ENCODE results near the gene MTRF1L.

DNA sequence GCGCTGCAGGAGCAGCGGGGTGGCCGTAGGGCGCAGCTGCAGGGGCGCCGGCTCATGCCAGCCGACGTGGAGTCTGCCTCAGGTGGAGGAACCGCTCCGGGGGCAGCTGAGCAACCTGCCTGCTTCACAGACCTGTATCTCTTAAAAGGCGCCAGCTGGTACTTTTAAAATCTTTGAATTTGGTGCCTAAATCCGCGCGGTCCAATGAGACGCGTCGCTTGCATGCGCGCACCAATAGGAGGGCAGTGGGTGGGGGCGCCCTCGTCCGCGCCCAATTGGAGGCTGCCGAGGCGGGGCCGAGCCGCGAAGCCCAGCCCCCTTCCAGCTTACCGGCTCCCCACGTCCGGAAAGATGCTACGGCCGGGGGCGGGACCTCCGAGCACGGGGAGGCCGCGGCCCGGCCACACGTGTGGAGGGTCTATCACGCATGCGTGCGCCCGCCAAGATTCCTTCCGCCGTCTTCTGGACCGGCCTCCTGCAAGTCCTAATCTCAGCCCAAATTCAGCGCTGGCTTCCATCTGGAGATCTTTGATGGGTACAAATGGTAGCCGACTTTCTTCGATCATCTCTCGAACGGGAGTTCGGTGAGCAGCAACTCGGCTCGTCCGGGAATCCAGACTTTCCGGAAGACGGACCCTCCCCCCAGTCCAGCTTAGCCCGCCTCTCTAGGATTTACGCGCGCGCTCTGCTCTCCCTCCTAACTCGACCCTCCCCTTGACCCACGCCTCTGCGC is 19.4 kb downstream of the MTRF1L start, which contains the start of gene FBXO5:
- TF ChIP-seq, protein P1, sequence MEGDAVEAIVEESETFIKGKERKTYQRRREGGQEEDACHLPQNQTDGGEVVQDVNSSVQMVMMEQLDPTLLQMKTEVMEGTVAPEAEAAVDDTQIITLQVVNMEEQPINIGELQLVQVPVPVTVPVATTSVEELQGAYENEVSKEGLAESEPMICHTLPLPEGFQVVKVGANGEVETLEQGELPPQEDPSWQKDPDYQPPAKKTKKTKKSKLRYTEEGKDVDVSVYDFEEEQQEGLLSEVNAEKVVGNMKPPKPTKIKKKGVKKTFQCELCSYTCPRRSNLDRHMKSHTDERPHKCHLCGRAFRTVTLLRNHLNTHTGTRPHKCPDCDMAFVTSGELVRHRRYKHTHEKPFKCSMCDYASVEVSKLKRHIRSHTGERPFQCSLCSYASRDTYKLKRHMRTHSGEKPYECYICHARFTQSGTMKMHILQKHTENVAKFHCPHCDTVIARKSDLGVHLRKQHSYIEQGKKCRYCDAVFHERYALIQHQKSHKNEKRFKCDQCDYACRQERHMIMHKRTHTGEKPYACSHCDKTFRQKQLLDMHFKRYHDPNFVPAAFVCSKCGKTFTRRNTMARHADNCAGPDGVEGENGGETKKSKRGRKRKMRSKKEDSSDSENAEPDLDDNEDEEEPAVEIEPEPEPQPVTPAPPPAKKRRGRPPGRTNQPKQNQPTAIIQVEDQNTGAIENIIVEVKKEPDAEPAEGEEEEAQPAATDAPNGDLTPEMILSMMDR (IDR thresholded peaks at IDR 0.05), result no peak
- TF ChIP-seq EZH2 (IDR thresholded peaks at IDR 0.05; ENCODE audit: borderline replicate concordance, insufficient read depth, low read depth, low read length, poor library complexity, severe bottlenecking), result no peak

Measured in B cell (primary cell).